ENCODE data around the gene GNAS.

Gene GNAS

DNA sequence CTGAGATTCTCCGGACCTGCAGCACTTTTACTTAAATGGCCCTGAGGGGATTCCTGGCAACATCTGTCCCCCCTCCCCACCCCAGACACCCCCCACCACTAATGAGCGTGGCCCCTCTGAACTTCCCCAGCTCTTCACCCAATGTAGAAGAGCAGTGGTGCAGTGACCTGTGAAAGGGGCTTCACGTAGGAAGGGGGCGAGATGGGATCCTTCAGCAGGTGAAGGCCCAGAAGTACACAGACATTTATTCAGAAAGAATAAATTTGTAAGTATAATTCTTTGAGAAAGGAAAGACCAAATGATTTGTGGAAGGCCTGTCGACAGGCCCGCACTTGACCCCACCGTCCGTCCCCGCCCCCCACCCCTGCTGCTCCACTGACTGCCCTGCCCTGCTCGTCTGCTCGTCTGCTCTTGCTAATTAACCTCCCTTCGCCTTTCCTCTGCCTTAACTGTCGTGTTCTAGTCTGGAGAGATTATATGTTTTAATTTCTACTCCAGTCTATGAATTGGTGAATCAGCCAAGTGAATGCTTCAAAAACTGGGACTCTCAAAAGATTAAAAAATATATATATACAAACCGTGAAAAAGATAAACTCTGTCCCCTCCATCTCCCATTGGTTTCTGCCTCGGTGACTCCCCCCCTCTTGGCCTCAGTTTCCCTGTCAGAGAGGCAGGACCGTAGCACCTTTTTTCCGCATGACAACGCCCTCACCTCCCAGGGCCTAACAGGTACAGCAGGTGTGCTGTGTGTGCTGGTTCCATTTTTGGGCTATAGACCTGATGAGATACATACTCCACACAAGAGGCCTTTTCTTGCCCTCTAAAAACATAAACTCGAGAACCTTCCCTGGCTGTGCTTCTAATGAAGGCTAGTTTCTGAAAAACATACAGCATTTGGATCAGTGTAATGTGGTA is 49.2 kb downstream of the GNAS start:
- TF ChIP-seq, protein P1, sequence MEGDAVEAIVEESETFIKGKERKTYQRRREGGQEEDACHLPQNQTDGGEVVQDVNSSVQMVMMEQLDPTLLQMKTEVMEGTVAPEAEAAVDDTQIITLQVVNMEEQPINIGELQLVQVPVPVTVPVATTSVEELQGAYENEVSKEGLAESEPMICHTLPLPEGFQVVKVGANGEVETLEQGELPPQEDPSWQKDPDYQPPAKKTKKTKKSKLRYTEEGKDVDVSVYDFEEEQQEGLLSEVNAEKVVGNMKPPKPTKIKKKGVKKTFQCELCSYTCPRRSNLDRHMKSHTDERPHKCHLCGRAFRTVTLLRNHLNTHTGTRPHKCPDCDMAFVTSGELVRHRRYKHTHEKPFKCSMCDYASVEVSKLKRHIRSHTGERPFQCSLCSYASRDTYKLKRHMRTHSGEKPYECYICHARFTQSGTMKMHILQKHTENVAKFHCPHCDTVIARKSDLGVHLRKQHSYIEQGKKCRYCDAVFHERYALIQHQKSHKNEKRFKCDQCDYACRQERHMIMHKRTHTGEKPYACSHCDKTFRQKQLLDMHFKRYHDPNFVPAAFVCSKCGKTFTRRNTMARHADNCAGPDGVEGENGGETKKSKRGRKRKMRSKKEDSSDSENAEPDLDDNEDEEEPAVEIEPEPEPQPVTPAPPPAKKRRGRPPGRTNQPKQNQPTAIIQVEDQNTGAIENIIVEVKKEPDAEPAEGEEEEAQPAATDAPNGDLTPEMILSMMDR (IDR thresholded peaks at IDR 0.05; ENCODE audit: low read depth, low read length, poor library complexity, severe bottlenecking): no peak
- TF ChIP-seq EZH2phosphoT487 (IDR thresholded peaks at IDR 0.05; ENCODE audit: borderline replicate concordance, low read length): no peak
- H3K27me3 ChIP-seq (ENCODE audit: control insufficient read depth, low read length): no peaks in the 10 kb centered on the region
- H3K4me3 ChIP-seq (ENCODE audit: low read length): no peak overlapping the region
- H4K20me1 ChIP-seq (ENCODE audit: control insufficient read depth, insufficient read depth, low read depth, low read length): peaks cover 34% of the 10 kb centered on the region
- H3K36me3 ChIP-seq (ENCODE audit: control insufficient read depth, low read length): peaks cover 99% of the 10 kb centered on the region
- H3K9me3 ChIP-seq (ENCODE audit: control insufficient read depth, insufficient read depth, low read length): no peaks in the 10 kb centered on the region
- H3K79me2 ChIP-seq (ENCODE audit: control insufficient read depth, low read length): peaks cover 76% of the 10 kb centered on the region
- peaks cover 57% of the 10 kb centered on the region for H3K4me1 ChIP-seq (ENCODE audit: control insufficient read depth, low read length)
- H3K9me2 ChIP-seq (replicated peaks; ENCODE audit: control insufficient read depth, low read length): no peaks in the 10 kb centered on the region
- no peak overlapping the region for H3K27ac ChIP-seq (ENCODE audit: low read depth, low read length)
- H3F3A ChIP-seq (ENCODE audit: control insufficient read depth, insufficient read depth): peaks cover 36% of the 10 kb centered on the region
- no peak overlapping the region for H3K4me2 ChIP-seq (ENCODE audit: low read length)

DNA sequence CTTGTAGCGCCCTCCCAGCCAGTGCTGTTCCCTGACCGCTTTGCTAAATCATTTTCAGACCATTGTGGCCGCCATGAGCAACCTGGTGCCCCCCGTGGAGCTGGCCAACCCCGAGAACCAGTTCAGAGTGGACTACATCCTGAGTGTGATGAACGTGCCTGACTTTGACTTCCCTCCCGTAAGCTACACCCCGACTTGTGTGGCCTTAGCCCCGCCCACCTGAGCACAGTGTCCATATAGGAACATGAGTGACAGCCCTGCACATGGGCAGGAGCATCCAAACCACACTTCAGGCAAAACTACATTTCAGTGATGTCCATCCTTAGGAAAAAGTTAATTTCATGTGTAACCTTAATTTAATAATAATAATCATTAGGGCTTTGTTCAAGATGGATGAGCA is 51.1 kb downstream of the GNAS start:
- Histone ChIP-seq H3K9me2 (replicated peaks; ENCODE audit: control insufficient read depth, low read length) (no peaks in the 10 kb centered on the region), H3K4me2 (ENCODE audit: low read length) (no peak overlapping the region), H3K4me1 (ENCODE audit: control insufficient read depth, low read length) (peaks cover 76% of the 10 kb centered on the region), H3K79me2 (ENCODE audit: control insufficient read depth, low read length) (peaks cover 57% of the 10 kb centered on the region), H3K27me3 (ENCODE audit: control insufficient read depth, low read length) (no peaks in the 10 kb centered on the region), H4K20me1 (ENCODE audit: control insufficient read depth, insufficient read depth, low read depth, low read length) (peaks cover 24% of the 10 kb centered on the region), H3K4me3 (ENCODE audit: low read length) (no peak overlapping the region), H3K36me3 (ENCODE audit: control insufficient read depth, low read length) (peaks cover 99% of the 10 kb centered on the region), H3K9me3 (ENCODE audit: control insufficient read depth, insufficient read depth, low read length) (no peaks in the 10 kb centered on the region), H3K27ac (ENCODE audit: low read depth, low read length) (no peak overlapping the region), H3F3A (ENCODE audit: control insufficient read depth, insufficient read depth) (peaks cover 43% of the 10 kb centered on the region)
- TF ChIP-seq, protein P1 (IDR thresholded peaks at IDR 0.05; ENCODE audit: low read depth, low read length, poor library complexity, severe bottlenecking): no peak
- TF ChIP-seq EZH2phosphoT487 (IDR thresholded peaks at IDR 0.05; ENCODE audit: borderline replicate concordance, low read length): no peak

DNA sequence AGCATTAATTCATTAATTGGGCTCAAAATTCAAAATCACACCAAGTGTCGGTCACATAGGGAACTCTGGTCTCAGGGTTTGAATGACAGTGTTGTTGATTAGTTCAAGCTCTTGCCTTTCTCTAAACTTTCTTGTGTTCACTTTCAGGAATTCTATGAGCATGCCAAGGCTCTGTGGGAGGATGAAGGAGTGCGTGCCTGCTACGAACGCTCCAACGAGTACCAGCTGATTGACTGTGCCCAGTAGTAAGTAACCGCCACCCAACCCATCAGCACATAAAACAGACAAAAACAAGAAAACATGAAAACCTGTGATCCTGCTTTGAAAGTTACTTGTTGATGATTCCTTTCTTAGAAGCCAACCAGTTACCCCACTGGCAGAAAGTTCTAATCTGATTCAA is 52.7 kb downstream of the GNAS start:
- Histone ChIP-seq H3K4me2 (ENCODE audit: low read length) (peak overlapping the region; percentile 74), H3K4me3 (ENCODE audit: low read length) (no peak overlapping the region), H3K36me3 (ENCODE audit: control insufficient read depth, low read length) (peaks cover 99% of the 10 kb centered on the region), H3K9me2 (replicated peaks; ENCODE audit: control insufficient read depth, low read length) (no peaks in the 10 kb centered on the region), H3F3A (ENCODE audit: control insufficient read depth, insufficient read depth) (peaks cover 53% of the 10 kb centered on the region), H3K27ac (ENCODE audit: low read depth, low read length) (no peak overlapping the region), H4K20me1 (ENCODE audit: control insufficient read depth, insufficient read depth, low read depth, low read length) (peaks cover 17% of the 10 kb centered on the region), H3K4me1 (ENCODE audit: control insufficient read depth, low read length) (peaks cover 73% of the 10 kb centered on the region), H3K9me3 (ENCODE audit: control insufficient read depth, insufficient read depth, low read length) (no peaks in the 10 kb centered on the region), H3K27me3 (ENCODE audit: control insufficient read depth, low read length) (no peaks in the 10 kb centered on the region), H3K79me2 (ENCODE audit: control insufficient read depth, low read length) (peaks cover 41% of the 10 kb centered on the region)
- no peak for TF ChIP-seq EZH2phosphoT487 (IDR thresholded peaks at IDR 0.05; ENCODE audit: borderline replicate concordance, low read length)
- TF ChIP-seq, protein P1 (IDR thresholded peaks at IDR 0.05; ENCODE audit: low read depth, low read length, poor library complexity, severe bottlenecking): no peak

Data from DOHH2 (cell line).